NB4 (cell line): Measurements from ENCODE around the gene SEC23A.

Experiments used
- MAX ChIP-seq: IDR thresholded peaks from 2 replicates; pipeline ENCODE4 v1.6.1; 2011; ENCODE audit warnings: low read depth, low read length
- MYC ChIP-seq: IDR thresholded peaks from 2 replicates; pipeline ENCODE4 v1.6.1; 2011; ENCODE audit warnings: low read depth, low read length
- POLR2A ChIP-seq: IDR thresholded peaks from 2 replicates; pipeline ENCODE4 v1.6.1; 2011; ENCODE audit warnings: mild to moderate bottlenecking; ENCODE audit not compliant: insufficient read length; ENCODE audit errors: extremely low read depth
- TF ChIP-seq, protein P1 (sequence below): IDR thresholded peaks from one replicate; pipeline ENCODE4 v1.5.1; 2012; ENCODE audit warnings: low read depth, low read length

DNA sequence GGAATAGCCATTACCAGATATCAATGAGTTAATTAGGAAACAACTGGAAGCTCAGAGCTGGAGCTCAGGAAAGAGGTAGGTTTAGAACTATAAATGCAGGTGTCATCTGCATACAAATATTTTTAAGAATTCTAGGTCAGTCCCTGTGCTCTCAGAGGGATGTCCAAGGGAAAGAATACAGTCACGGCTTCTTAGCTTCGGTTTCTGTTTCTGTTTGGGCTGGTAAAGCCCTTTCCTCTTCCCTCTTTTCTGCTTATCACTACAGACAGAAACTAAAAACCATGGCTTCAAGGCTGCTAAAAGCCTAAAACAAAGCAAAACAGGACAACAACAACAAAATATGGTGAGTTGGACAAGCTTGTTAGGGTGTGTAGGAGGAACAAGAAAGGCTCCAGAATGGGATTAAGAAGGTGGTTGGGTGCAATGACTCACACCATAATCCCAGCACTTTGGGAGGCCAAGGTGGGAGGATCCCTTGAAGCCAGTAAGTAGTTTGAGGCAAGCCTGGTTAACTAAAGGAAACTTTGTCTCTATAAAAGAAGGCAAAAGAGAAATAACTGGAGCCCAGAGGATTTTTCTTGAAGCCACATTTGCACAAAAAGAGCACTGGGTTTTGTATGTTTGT, 113.0 kb downstream of the SEC23A start:
- TF ChIP-seq, protein P1, sequence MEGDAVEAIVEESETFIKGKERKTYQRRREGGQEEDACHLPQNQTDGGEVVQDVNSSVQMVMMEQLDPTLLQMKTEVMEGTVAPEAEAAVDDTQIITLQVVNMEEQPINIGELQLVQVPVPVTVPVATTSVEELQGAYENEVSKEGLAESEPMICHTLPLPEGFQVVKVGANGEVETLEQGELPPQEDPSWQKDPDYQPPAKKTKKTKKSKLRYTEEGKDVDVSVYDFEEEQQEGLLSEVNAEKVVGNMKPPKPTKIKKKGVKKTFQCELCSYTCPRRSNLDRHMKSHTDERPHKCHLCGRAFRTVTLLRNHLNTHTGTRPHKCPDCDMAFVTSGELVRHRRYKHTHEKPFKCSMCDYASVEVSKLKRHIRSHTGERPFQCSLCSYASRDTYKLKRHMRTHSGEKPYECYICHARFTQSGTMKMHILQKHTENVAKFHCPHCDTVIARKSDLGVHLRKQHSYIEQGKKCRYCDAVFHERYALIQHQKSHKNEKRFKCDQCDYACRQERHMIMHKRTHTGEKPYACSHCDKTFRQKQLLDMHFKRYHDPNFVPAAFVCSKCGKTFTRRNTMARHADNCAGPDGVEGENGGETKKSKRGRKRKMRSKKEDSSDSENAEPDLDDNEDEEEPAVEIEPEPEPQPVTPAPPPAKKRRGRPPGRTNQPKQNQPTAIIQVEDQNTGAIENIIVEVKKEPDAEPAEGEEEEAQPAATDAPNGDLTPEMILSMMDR = no peak
- TF ChIP-seq POLR2A (no peak), MYC (no peak), MAX (no peak)
